Spleen (tissue), 11 donors: ENCODE measurements around the gene KRTAP10-3. TPM values are rescaled to one million over a fixed set of nuclear protein-coding genes. Genes with fewer than 3 reads are reported as not detected.

Experiments used
- DNase-seq: peaks from one replicate; pipeline ENCODE4 v3.0.0-alpha.2; 2020
- H3K27ac ChIP-seq, 8 donors: fragments of 200-600 bp; sonication (generic) in 7 of 8; 1 replicate in 4 of 8; 2 replicates in 4 of 8; pipeline versions ENCODE4 v1.5.0 to v1.8.0; 2016 to 2021; ENCODE audit warnings: inconsistent platforms in 4 of 8, mild to moderate bottlenecking in 4 of 8, moderate library complexity in 1 of 8
- H3K27me3 ChIP-seq, 7 donors: fragments of 200-600 bp; sonication (generic) in 6 of 7; replicated peaks in 1 of 7; 1 replicate in 4 of 7; 2 replicates in 3 of 7; pipeline versions ENCODE4 v1.5.0 to v1.8.0; 2016 to 2021; ENCODE audit warnings: inconsistent platforms in 3 of 7, mild to moderate bottlenecking in 1 of 7
- H3K36me3 ChIP-seq, 6 donors: fragments of 200-600 bp; sonication (generic) in 5 of 6; 1 replicate in 4 of 6; 2 replicates in 2 of 6; pipeline versions ENCODE4 v1.5.0 to v1.8.0; 2016 to 2021; ENCODE audit warnings: inconsistent platforms in 2 of 6
- H3K4me1 ChIP-seq, 6 donors: fragments of 200-600 bp; sonication (generic) in 5 of 6; 1 replicate in 3 of 6; 2 replicates in 3 of 6; pipeline versions ENCODE4 v1.5.0 to v1.8.0; 2016 to 2021; ENCODE audit warnings: inconsistent platforms in 3 of 6
- H3K4me3 ChIP-seq, 8 donors: fragments of 200-600 bp; sonication (generic) in 7 of 8; 1 replicate in 4 of 8; 2 replicates in 4 of 8; pipeline versions ENCODE4 v1.5.0 to v1.8.0; 2016 to 2021; ENCODE audit warnings: inconsistent platforms in 4 of 8, mild to moderate bottlenecking in 4 of 8, moderate library complexity in 2 of 8
- H3K9me3 ChIP-seq, 8 donors: fragments of 200-600 bp; sonication (generic) in 7 of 8; 1 replicate in 4 of 8; 2 replicates in 4 of 8; pipeline versions ENCODE4 v1.5.0 to v1.8.0; 2016 to 2021; ENCODE audit warnings: inconsistent platforms in 4 of 8
- CTCF ChIP-seq, 11 experiments: fragments of 200-600 bp in 7 of 11; fragments of 450-650 bp in 4 of 11; sonication (generic) in 4 of 11; IDR thresholded peaks in 8 of 11; conservative IDR thresholded peaks in 3 of 11; 1 replicate in 7 of 11; 2 replicates in 4 of 11; pipeline versions ENCODE4 v1.4.0 to v1.8.0; 2016 to 2021; ENCODE audit warnings: antibody characterized with exemption in 11 of 11, inconsistent platforms in 4 of 11, mild to moderate bottlenecking in 1 of 11
- POLR2A ChIP-seq, 3 donors: fragments of 450-650 bp; IDR thresholded peaks; one replicate each; pipeline ENCODE4 v1.5.1; 2017; ENCODE audit warnings: antibody characterized with exemption in 3 of 3, mild to moderate bottlenecking in 1 of 3
- POLR2AphosphoS5 ChIP-seq, 3 donors: sonication (generic); formaldehyde crosslinking; IDR thresholded peaks; one replicate each; pipeline ENCODE4 v1.5.1; 2017; ENCODE audit warnings: antibody characterized with exemption in 3 of 3
- WGBS, 5 donors: extraction: QIAGEN DNeasy Blood & Tissue Kit in 3 of 5; methylation state at CpG; one replicate each; pipeline versions ENCODE4 v1.1.5 to v1.1.7; 2013 to 2018; 5-methylcytosine and 5-hydroxymethylcytosine counted together
- intact Hi-C: fragments of 100-400 bp; cut with DNase I; formaldehyde crosslinking; loops from one replicate; pipeline ENCODE4 v1.15.0; 2023; ENCODE audit warnings: low total_unique reads
- polyA plus RNA-seq, 3 donors: library from polyadenylated mRNA; stranded (reverse); fragments of 200-250 nt; gene quantifications; one replicate each; pipeline ENCODE4 v1.2.1, GENCODE V29; 2013
- total RNA-seq, 7 donors: library from RNA; depleted of rRNA in 3 of 7; stranded (reverse); fragments of >200 nt in 3 of 7; fragmentation: NEBNext Ultra II Directional in 4 of 7; extraction: Animal tissue kit (Norgen Biotek cat#: 25700) in 4 of 7; gene quantifications; one replicate each; pipeline versions ENCODE4 v1.1.0 to v1.2.1, GENCODE V29; 2016 to 2021
- donor health status: healthy with polysubstance abuse.
- donor health status: DM: no; HTN: no; CAD: no; lungs with moderate emphysema.
- donor health status: DM: no; HTN: no; CAD: no.
- donor health status: Bipolar disorder and iron deficiency.
- donor health status: healthy.
- donor health status: DM: no; HTN: no; CAD: no.
- donor health status: DM: yes; HTN: yes; CAD: no.

Gene KRTAP10-3
- total and polyA plus RNA-seq, 10 donors: not detected

DNA sequence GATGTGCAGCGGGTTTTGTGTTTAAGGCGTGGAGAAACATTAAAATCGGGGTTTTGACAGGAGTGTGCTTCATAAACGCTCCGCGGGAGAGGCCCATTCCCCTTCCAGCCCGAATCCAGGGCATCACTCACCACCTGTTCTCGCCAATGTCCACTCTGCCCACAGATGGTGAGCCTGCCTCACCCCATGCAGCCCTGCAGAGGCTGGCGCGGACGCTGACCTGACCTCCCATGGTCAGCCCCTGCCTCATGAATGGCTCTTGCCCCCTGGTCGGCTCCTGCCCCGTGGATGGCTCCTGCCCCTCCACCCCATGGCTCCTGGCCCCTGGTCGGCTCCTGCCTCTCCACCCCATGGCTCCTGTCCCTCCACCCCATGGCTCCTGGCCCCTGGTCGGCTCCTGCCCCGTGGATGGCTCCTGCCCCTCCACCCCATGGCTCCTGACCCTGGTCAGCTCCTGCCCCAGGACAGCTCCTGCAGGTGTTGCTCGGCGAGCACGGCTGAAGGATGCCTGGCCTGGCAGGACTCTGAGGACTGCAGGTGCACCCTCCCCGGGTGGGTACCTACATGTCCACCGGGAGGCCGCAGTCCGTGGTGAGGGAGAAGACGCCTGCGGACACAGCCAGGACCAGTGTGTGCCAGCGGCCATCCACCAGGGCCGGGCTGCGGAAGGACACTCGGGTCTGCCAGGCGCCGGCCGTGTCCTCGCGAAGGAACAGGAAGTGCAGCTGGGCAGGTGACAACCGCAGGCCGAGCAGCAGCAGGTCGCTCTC, 25.3 kb downstream of the KRTAP10-3 start:
- Histone ChIP-seq H3K4me1 (no peaks in the 10 kb centered on the region), H3K4me3 (no peak overlapping the region), H3K36me3 (no peaks in the 10 kb centered on the region), H3K9me3 (no peaks in the 10 kb centered on the region), H3K27ac (no peak overlapping the region), H3K27me3 (peaks cover 0 to 41% (median 0%) of the 10 kb centered on the region in 7 donors)
- intact Hi-C loops: no loop called here
- 89 to 94% (median 92%) methylated on average over 32 to 37 of the region's 37 CpGs for WGBS, 5 donors
- peak; percentile 70 for DNase-seq
- TF ChIP-seq CTCF (IDR thresholded peaks at IDR 0.05 in 8 of 11, conservative IDR thresholded peaks at IDR 0.05 in 3 of 11): no peak

DNA sequence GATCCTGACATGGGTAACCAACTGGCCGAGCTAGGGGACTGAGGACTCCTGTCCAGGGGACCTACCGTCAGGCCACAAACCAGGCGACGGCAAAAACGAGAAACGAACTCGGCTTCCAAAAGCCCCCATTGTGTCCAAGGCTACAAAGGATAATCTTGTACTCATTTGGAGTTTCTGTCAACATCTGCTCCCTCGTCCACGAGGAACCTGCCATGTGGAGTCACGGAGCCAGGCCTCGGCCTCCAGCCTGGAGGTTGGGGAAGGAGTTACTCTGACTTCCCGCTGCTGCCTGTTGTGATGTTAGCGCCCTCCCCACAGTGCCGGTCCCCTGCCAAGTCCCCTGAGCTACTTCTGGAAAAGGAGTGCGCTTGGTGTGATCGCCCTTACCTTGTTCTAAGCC, 25.9 kb downstream of the KRTAP10-3 start:
- TF ChIP-seq POLR2A (IDR thresholded peaks at IDR 0.05) (no peak), POLR2AphosphoS5 (IDR thresholded peaks at IDR 0.05) (no peak), CTCF (IDR thresholded peaks at IDR 0.05 in 8 of 11, conservative IDR thresholded peaks at IDR 0.05 in 3 of 11) (no peak)
- WGBS, 5 donors: 91 to 94% (median 92%) methylated on average over 12 to 16 of the region's 16 CpGs
- DNase-seq: no peak
- Histone ChIP-seq H3K27ac (no peak overlapping the region), H3K36me3 (no peaks in the 10 kb centered on the region), H3K27me3 (peaks cover 0 to 42% (median 0%) of the 10 kb centered on the region in 7 donors), H3K9me3 (no peaks in the 10 kb centered on the region), H3K4me1 (no peaks in the 10 kb centered on the region), H3K4me3 (no peak overlapping the region)
- intact Hi-C loops: no loop called here

GRCh38 chr21:44531606-44532564, 26.7 kb downstream of the KRTAP10-3 start:
- Histone ChIP-seq H3K27me3 (peaks cover 0 to 40% (median 0%) of the 10 kb centered on the region in 7 donors), H3K4me1 (no peaks in the 10 kb centered on the region), H3K4me3 (no peak overlapping the region), H3K27ac (no peak overlapping the region), H3K36me3 (no peaks in the 10 kb centered on the region), H3K9me3 (no peaks in the 10 kb centered on the region)
- peak; percentile 56 for DNase-seq
- 76 to 86% (median 78%) methylated on average over 27 to 30 of the region's 30 CpGs for WGBS, 5 donors
- TF ChIP-seq POLR2AphosphoS5 (IDR thresholded peaks at IDR 0.05): no peak
- intact Hi-C loops: no loop called here

DNA sequence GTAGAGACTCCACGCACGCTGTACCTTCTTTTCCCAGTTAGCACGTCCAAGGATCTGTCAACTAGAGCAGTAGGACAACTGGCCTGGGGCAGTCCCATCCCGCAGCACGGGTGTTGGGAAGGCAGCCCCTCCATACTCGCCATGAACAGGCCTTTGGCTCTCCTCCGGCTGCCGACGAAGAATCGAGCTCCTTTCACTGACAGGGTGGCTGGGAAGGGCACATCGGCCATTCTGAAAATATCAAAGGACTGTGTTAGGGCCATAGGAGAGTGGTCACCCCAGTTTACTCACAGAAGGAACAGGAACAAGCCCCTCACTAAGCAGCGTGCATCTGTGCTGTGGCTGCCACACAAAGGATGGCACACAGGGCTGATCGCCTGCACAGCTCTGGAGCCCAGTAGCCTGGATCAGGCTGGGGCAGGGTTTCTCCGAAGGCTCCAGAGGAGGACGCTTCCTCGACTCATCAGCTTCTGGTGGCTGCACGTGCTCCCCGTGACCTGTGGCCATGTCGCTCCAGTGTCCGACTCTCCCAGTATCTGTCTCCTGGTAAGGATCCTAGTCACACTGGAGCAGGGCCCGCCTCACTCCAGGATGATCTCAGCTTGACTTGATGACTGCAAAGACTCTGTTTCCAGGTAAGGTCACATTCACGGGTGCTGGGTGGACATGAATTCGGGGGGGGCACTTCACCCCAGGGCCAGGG, 27.5 kb downstream of the KRTAP10-3 start:
- Histone ChIP-seq H3K4me3 (no peak overlapping the region), H3K4me1 (no peaks in the 10 kb centered on the region), H3K27ac (no peak overlapping the region), H3K9me3 (no peaks in the 10 kb centered on the region), H3K36me3 (no peaks in the 10 kb centered on the region), H3K27me3 (peaks cover 0 to 40% (median 0%) of the 10 kb centered on the region in 7 donors)
- intact Hi-C loops: no loop called here
- TF ChIP-seq CTCF (IDR thresholded peaks at IDR 0.05 in 8 of 11, conservative IDR thresholded peaks at IDR 0.05 in 3 of 11) (no peak), POLR2A (IDR thresholded peaks at IDR 0.05) (no peak), POLR2AphosphoS5 (IDR thresholded peaks at IDR 0.05) (no peak)
- WGBS, 5 donors: 86 to 97% (median 87%) methylated on average over 8 to 23 of the region's 23 CpGs
- DNase-seq: peak; percentile 64
